WERI-Rb-1 (cell line): ENCODE measurements around the gene C16orf96.

Experiments used
- DNase-seq: peaks from one replicate; pipeline ENCODE4 v3.0.0-alpha.2; 2020
- H3K27ac ChIP-seq: fragments of 250-450 bp; sonication (Bioruptor Pico); 2 replicates; pipeline ENCODE4 v1.5.1; 2020; ENCODE audit warnings: mild to moderate bottlenecking, moderate library complexity
- H3K27me3 ChIP-seq: fragments of 250-450 bp; sonication (Bioruptor Pico); 2 replicates; pipeline ENCODE4 v1.5.1; 2021; ENCODE audit warnings: mild to moderate bottlenecking, low read depth, moderate library complexity; ENCODE audit not compliant: insufficient read depth, severe bottlenecking
- H3K36me3 ChIP-seq: fragments of 250-450 bp; sonication (Bioruptor Pico); 2 replicates; pipeline ENCODE4 v1.5.1; 2020; ENCODE audit warnings: mild to moderate bottlenecking, moderate library complexity
- H3K4me3 ChIP-seq: 2 replicates; pipeline ENCODE4 v1.5.1; 2011; ENCODE audit warnings: low read depth, mild to moderate bottlenecking, control low read depth, low read length
- H3K9me3 ChIP-seq: fragments of 250-450 bp; sonication (Bioruptor Pico); 2 replicates; pipeline ENCODE4 v1.5.1; 2021; ENCODE audit warnings: mild to moderate bottlenecking, moderate library complexity; ENCODE audit not compliant: severe bottlenecking
- CTCF ChIP-seq: IDR thresholded peaks from 2 replicates; pipeline ENCODE4 v1.5.1; 2011; ENCODE audit warnings: low read depth, mild to moderate bottlenecking, control low read depth, inconsistent platforms, low read length

The C16orf96 gene

GRCh38 chr16:4633910-4634635 is 77.9 kb downstream of the C16orf96 start:
- no peak for DNase-seq
- Histone ChIP-seq H3K27me3 (no peaks in the 10 kb centered on the region), H3K4me3 (no peak overlapping the region), H3K36me3 (peaks cover 12% of the 10 kb centered on the region), H3K9me3 (peaks cover 2% of the 10 kb centered on the region), H3K27ac (no peak overlapping the region)
- no peak for TF ChIP-seq CTCF

- H3K27ac ChIP-seq, result no peak overlapping the region
- H3K36me3 ChIP-seq, result peaks cover 9% of the 10 kb centered on the region
- H3K9me3 ChIP-seq, result peaks cover 2% of the 10 kb centered on the region
- no peaks in the 10 kb centered on the region for H3K27me3 ChIP-seq
- DNase-seq, result no peak
- TF ChIP-seq CTCF, result no peak
- no peak overlapping the region for H3K4me3 ChIP-seq
Measured at GRCh38 chr16:4634768-4635167, 78.6 kb downstream of the C16orf96 start.

GRCh38 chr16:4636196-4636595 is 80.1 kb downstream of the C16orf96 start:
- H3K4me3 ChIP-seq, result no peak overlapping the region
- H3K36me3 ChIP-seq, result peaks cover 9% of the 10 kb centered on the region
- H3K9me3 ChIP-seq, result peaks cover 2% of the 10 kb centered on the region
- no peaks in the 10 kb centered on the region for H3K27me3 ChIP-seq
- no peak for TF ChIP-seq CTCF
- H3K27ac ChIP-seq, result no peak overlapping the region
- no peak for DNase-seq

- no peak overlapping the region for H3K4me3 ChIP-seq
- no peaks in the 10 kb centered on the region for H3K27me3 ChIP-seq
- no peak overlapping the region for H3K27ac ChIP-seq
- DNase-seq, result no peak
- H3K36me3 ChIP-seq, result peaks cover 6% of the 10 kb centered on the region
- no peaks in the 10 kb centered on the region for H3K9me3 ChIP-seq
- TF ChIP-seq CTCF, result no peak
Measured at GRCh38 chr16:4637501-4638166, 81.5 kb downstream of the C16orf96 start.

- DNase-seq, result no peak
- no peaks in the 10 kb centered on the region for H3K9me3 ChIP-seq
- H3K27ac ChIP-seq, result no peak overlapping the region
- no peak for TF ChIP-seq CTCF
- peaks cover 5% of the 10 kb centered on the region for H3K36me3 ChIP-seq
- no peak overlapping the region for H3K4me3 ChIP-seq
- H3K27me3 ChIP-seq, result no peaks in the 10 kb centered on the region
Measured at GRCh38 chr16:4639899-4640509, 83.9 kb downstream of the C16orf96 start.
